ENCODE measurements around the gene DYNAP.

DNA sequence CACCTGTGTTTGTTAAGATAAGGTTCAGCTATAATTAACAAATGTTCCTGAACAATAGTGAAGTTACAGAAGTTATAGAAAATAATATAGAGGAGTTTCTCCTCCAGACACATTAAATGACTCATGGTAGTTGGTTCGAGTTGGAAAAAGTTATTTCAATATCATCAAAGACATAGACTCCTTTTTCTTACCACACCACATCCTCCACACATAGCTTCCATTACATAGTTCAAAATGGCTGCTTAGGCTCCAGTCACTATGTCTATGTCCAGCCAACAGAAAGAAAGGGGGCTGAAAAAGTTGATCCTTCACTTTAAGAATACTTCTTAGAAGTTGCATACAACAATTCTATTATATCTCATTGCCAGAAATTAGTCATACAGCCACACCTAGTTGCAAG is 50.7 kb downstream of the DYNAP start:
- TF ChIP-seq GATA3 (IDR thresholded peaks at IDR 0.05; ENCODE audit: low read depth, low read length) = no peak
- TF ChIP-seq GATA2 (IDR thresholded peaks at IDR 0.05; ENCODE audit: low read depth, low read length) = no peak

All from SH-SY5Y (cell line).